Cardiac muscle cell (in vitro differentiated cells and primary cell): Measurements from ENCODE around the gene MROH7. TPM values are rescaled to one million over a fixed set of nuclear protein-coding genes. Genes with fewer than 3 reads are reported as not detected.

Experiments used
- DNase-seq, 2 donors: peaks; one replicate each; pipeline versions ENCODE4 v3.0.0 to v3.0.0-alpha.2; 2010 to 2017; ENCODE audit warnings: low read depth in 1 of 2, low spot score in 1 of 2
- H3K27ac ChIP-seq: fragments of 200-600 bp; sonication (generic); 2 replicates; pipeline ENCODE4 v1.5.1; 2016
- H3K27me3 ChIP-seq: fragments of 200-600 bp; sonication (generic); 2 replicates; pipeline ENCODE4 v1.6.0; 2016; ENCODE audit warnings: control low read depth
- H3K36me3 ChIP-seq: fragments of 200-600 bp; sonication (generic); 2 replicates; pipeline ENCODE4 v1.5.1; 2016; ENCODE audit warnings: control low read depth
- H3K4me1 ChIP-seq: fragments of 200-600 bp; sonication (generic); 2 replicates; pipeline ENCODE4 v1.8.1; 2017; ENCODE audit warnings: low read depth, mild to moderate bottlenecking, mixed run types
- H3K4me3 ChIP-seq: fragments of 200-600 bp; sonication (generic); 2 replicates; pipeline ENCODE4 v1.5.1; 2016; ENCODE audit warnings: mild to moderate bottlenecking
- H3K9me3 ChIP-seq: fragments of 200-600 bp; sonication (generic); 2 replicates; pipeline ENCODE4 v1.5.1; 2017; ENCODE audit warnings: low read depth, mild to moderate bottlenecking, control low read depth
- polyA plus RNA-seq: library from polyadenylated mRNA; unstranded; fragments of >200 nt; fragmentation: Nextera tagmentation; extraction: Ambion mirVana; gene quantifications from 2 replicates; pipeline ENCODE4 v1.2.1, GENCODE V29; 2016
- total RNA-seq: library from RNA; depleted of rRNA; stranded (reverse); fragments of >200 nt; gene quantifications from 2 replicates; pipeline ENCODE4 v1.2.3, GENCODE V29; 2016
- TF ChIP-seq, protein P1 (sequence below): IDR thresholded peaks from 2 replicates; pipeline ENCODE4 v1.5.1; 2012; ENCODE audit warnings: low read depth, mild to moderate bottlenecking, low read length

The MROH7 gene
- total and polyA plus RNA-seq, 2 experiments from 2014 or later: 7.0 to 22.4 TPM

DNA sequence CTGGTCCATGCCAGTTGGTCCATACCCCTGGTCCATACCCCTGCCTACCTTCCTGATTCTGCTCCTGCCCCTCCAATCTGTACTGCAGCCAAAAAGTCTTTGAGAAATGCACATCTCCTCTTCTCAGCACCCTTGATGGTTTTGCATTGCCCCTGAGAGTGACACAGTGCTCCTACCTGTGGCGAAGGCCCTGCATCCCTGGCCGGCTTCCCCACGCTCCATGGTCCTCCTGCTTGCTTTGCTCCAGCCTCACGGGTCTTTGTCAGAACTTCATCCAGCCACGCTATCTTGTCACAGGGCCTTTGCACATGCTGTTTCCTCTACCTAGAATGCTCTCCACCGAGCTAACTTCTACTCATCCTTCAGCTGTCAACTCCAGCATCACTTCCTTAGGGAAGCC is 41.9 kb downstream of the MROH7 start:
- Histone ChIP-seq H3K9me3 (no peaks in the 10 kb centered on the region), H3K4me1 (no peaks in the 10 kb centered on the region), H3K36me3 (no peaks in the 10 kb centered on the region), H3K4me3 (no peak overlapping the region), H3K27me3 (no peaks in the 10 kb centered on the region), H3K27ac (no peak overlapping the region)
- no peak for DNase-seq
- TF ChIP-seq, protein P1, sequence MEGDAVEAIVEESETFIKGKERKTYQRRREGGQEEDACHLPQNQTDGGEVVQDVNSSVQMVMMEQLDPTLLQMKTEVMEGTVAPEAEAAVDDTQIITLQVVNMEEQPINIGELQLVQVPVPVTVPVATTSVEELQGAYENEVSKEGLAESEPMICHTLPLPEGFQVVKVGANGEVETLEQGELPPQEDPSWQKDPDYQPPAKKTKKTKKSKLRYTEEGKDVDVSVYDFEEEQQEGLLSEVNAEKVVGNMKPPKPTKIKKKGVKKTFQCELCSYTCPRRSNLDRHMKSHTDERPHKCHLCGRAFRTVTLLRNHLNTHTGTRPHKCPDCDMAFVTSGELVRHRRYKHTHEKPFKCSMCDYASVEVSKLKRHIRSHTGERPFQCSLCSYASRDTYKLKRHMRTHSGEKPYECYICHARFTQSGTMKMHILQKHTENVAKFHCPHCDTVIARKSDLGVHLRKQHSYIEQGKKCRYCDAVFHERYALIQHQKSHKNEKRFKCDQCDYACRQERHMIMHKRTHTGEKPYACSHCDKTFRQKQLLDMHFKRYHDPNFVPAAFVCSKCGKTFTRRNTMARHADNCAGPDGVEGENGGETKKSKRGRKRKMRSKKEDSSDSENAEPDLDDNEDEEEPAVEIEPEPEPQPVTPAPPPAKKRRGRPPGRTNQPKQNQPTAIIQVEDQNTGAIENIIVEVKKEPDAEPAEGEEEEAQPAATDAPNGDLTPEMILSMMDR: no peak

GRCh38 chr1:54685335-54685905 is 43.8 kb downstream of the MROH7 start:
- H3K27me3 ChIP-seq: no peaks in the 10 kb centered on the region
- TF ChIP-seq, protein P1: no peak
- H3K27ac ChIP-seq: no peak overlapping the region
- no peaks in the 10 kb centered on the region for H3K9me3 ChIP-seq
- H3K4me3 ChIP-seq: no peak overlapping the region
- H3K36me3 ChIP-seq: no peaks in the 10 kb centered on the region
- H3K4me1 ChIP-seq: no peaks in the 10 kb centered on the region
- DNase-seq: no peak

DNA sequence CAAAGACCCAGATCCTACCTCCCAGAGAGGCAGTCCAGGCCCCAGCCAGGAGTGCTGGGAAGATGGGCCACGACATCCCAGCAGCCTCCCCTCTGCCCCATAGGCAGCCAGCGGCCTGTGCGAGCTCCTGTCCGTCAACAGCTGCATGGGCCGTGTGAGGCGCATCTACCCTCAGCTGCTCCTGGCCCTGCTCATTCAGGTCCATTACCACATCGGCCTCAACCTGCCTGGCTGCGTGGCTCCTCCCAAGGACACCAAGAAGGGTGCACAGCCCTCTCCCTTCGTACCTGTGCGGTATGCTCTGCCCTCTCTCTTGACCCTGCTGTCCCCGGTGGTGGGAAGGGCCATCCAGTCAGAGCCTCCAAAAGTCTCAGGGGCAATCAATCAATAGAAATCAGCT is 44.6 kb downstream of the MROH7 start:
- Histone ChIP-seq H3K4me3 (no peak overlapping the region), H3K27me3 (no peaks in the 10 kb centered on the region), H3K4me1 (no peaks in the 10 kb centered on the region), H3K27ac (no peak overlapping the region), H3K9me3 (no peaks in the 10 kb centered on the region), H3K36me3 (no peaks in the 10 kb centered on the region)
- no peak for DNase-seq
- TF ChIP-seq, protein P1: no peak

GRCh38 chr1:54694771-54695170 is 53.2 kb downstream of the MROH7 start:
- H3K27ac ChIP-seq: no peak overlapping the region
- H3K27me3 ChIP-seq: no peaks in the 10 kb centered on the region
- TF ChIP-seq, protein P1: no peak
- H3K9me3 ChIP-seq: no peaks in the 10 kb centered on the region
- no peak overlapping the region for H3K4me3 ChIP-seq
- no peak for DNase-seq
- H3K4me1 ChIP-seq: no peaks in the 10 kb centered on the region
- no peaks in the 10 kb centered on the region for H3K36me3 ChIP-seq

- Histone ChIP-seq H3K4me3 (no peak overlapping the region), H3K4me1 (no peaks in the 10 kb centered on the region), H3K27me3 (no peaks in the 10 kb centered on the region), H3K9me3 (no peaks in the 10 kb centered on the region), H3K27ac (no peak overlapping the region), H3K36me3 (no peaks in the 10 kb centered on the region)
- TF ChIP-seq, protein P1: no peak
- DNase-seq: no peak
Observed at GRCh38 chr1:54695221-54695620, 53.6 kb downstream of the MROH7 start.
